Measurements from ENCODE around the gene SIGLECL1. TPM values are rescaled to one million over a fixed set of nuclear protein-coding genes. Genes with fewer than 3 reads are reported as not detected.

Gene SIGLECL1
- total RNA-seq, 1 experiment from 2014 or later, result not detected

GRCh38 chr19:51227966-51228365, 22.9 kb upstream of the SIGLECL1 start (continued):
- TF ChIP-seq, protein P1, sequence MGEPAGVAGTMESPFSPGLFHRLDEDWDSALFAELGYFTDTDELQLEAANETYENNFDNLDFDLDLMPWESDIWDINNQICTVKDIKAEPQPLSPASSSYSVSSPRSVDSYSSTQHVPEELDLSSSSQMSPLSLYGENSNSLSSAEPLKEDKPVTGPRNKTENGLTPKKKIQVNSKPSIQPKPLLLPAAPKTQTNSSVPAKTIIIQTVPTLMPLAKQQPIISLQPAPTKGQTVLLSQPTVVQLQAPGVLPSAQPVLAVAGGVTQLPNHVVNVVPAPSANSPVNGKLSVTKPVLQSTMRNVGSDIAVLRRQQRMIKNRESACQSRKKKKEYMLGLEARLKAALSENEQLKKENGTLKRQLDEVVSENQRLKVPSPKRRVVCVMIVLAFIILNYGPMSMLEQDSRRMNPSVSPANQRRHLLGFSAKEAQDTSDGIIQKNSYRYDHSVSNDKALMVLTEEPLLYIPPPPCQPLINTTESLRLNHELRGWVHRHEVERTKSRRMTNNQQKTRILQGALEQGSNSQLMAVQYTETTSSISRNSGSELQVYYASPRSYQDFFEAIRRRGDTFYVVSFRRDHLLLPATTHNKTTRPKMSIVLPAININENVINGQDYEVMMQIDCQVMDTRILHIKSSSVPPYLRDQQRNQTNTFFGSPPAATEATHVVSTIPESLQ (CRISPR knock-in tag; IDR thresholded peaks at IDR 0.05), result no peak
- TF ChIP-seq ETV6 (CRISPR knock-in tag; IDR thresholded peaks at IDR 0.05), result no peak
- no peak for TF ChIP-seq CDX4 (CRISPR knock-in tag; IDR thresholded peaks at IDR 0.05; ENCODE audit: borderline replicate concordance)
- TF ChIP-seq, protein P2, sequence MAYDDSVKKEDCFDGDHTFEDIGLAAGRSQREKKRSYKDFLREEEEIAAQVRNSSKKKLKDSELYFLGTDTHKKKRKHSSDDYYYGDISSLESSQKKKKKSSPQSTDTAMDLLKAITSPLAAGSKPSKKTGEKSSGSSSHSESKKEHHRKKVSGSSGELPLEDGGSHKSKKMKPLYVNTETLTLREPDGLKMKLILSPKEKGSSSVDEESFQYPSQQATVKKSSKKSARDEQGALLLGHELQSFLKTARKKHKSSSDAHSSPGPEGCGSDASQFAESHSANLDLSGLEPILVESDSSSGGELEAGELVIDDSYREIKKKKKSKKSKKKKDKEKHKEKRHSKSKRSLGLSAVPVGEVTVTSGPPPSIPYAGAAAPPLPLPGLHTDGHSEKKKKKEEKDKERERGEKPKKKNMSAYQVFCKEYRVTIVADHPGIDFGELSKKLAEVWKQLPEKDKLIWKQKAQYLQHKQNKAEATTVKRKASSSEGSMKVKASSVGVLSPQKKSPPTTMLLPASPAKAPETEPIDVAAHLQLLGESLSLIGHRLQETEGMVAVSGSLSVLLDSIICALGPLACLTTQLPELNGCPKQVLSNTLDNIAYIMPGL (CRISPR knock-in tag; IDR thresholded peaks at IDR 0.05), result no peak
- TF ChIP-seq NFYB (CRISPR knock-in tag; conservative IDR thresholded peaks at IDR 0.05; ENCODE audit: low read depth), result no peak
- TF ChIP-seq STAT6 (CRISPR knock-in tag; conservative IDR thresholded peaks at IDR 0.05; ENCODE audit: low read depth), result no peak

GRCh38 chr19:51240866-51241265, 10.0 kb upstream of the SIGLECL1 start:
- Mint-ChIP-seq H3K27me3 (ENCODE audit: low read depth) (peaks cover 16% of the 10 kb centered on the region), H3K9me3 (peaks cover 8% of the 10 kb centered on the region), H3K4me1 (no peaks in the 10 kb centered on the region), H3K4me3 (no peak overlapping the region), H3K36me3 (no peaks in the 10 kb centered on the region), H3K27ac (no peak overlapping the region)
- TF ChIP-seq ZNF423 (CRISPR knock-in tag; IDR thresholded peaks at IDR 0.05) (no peak), EMX1 (CRISPR knock-in tag; IDR thresholded peaks at IDR 0.05) (no peak)
- TF ChIP-seq, protein P3, sequence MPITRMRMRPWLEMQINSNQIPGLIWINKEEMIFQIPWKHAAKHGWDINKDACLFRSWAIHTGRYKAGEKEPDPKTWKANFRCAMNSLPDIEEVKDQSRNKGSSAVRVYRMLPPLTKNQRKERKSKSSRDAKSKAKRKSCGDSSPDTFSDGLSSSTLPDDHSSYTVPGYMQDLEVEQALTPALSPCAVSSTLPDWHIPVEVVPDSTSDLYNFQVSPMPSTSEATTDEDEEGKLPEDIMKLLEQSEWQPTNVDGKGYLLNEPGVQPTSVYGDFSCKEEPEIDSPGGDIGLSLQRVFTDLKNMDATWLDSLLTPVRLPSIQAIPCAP (CRISPR knock-in tag; IDR thresholded peaks at IDR 0.05), result no peak
- TF ChIP-seq, protein P4, sequence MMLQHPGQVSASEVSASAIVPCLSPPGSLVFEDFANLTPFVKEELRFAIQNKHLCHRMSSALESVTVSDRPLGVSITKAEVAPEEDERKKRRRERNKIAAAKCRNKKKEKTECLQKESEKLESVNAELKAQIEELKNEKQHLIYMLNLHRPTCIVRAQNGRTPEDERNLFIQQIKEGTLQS (CRISPR knock-in tag; conservative IDR thresholded peaks at IDR 0.05), result no peak
- ATAC-seq (no peak), DNase-seq (ENCODE audit: low spot score) (no peak)
- POLR2A ChIA-PET, result no interaction called here
- CTCF ChIA-PET, result no interaction called here

DNA sequence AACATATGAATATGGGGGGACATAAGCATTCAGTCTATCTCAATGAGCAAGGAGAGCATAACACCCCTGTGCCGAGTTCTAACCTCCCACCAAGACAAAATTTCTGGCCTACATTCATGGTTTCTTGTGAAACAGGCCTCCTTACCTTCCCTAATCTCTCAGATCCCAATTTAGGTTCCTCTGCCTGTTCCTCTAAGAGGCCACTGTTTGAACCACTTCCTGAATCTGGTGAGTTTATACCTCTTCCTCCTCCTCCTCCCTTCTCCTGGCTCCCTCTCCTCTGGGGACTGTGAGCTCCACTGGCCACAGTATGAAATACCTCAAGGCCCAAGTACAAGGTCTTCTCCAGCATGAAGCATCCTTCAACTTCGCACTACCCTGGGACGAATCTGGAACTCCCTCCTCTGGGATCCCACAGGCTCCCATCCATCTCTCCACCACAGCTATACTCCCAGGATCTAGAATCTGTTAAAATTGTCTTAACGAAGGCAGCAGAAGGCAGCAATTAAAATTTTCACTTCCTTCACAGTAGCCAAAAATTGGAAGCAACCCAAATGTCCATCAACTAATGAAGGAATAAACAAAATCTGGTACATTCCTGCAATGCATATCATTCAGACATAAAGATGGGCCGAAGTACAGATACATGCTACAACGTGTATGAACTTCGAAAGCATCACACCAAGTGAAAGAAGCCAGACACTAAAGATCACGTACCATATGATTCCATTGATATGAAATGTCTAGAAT, 7.8 kb upstream of the SIGLECL1 start:
- no peak overlapping the region for H3K27ac Mint-ChIP-seq
- H3K9me3 Mint-ChIP-seq, result peaks cover 12% of the 10 kb centered on the region
- POLR2A ChIA-PET, result no interaction called here
- ATAC-seq (no peak), DNase-seq (ENCODE audit: low spot score) (no peak)
- CTCF ChIA-PET, result interaction anchor here (4.6 kb wide), 1 partner anchor 16 kb away, joined by 13 read pairs; no protein-coding TSS in a partner anchor
- H3K4me3 Mint-ChIP-seq, result no peak overlapping the region
- H3K36me3 Mint-ChIP-seq, result no peaks in the 10 kb centered on the region
- peaks cover 16% of the 10 kb centered on the region for H3K27me3 Mint-ChIP-seq (ENCODE audit: low read depth)
- H3K4me1 Mint-ChIP-seq, result 0 out of 2 replicates have a peak, but pooled peaks cover 3% of the 10 kb centered on the region
- TF ChIP-seq PRDM15 (CRISPR knock-in tag; IDR thresholded peaks at IDR 0.05) (no peak), NFATC4 (CRISPR knock-in tag; IDR thresholded peaks at IDR 0.05) (no peak), GRHL2 (CRISPR knock-in tag; IDR thresholded peaks at IDR 0.05; ENCODE audit: insufficient replicate concordance, severe bottlenecking) (no peak), ZNF416 (CRISPR knock-in tag; IDR thresholded peaks at IDR 0.05) (no peak), FOXJ3 (CRISPR knock-in tag; IDR thresholded peaks at IDR 0.05; ENCODE audit: borderline replicate concordance) (no peak), GABPB1 (CRISPR knock-in tag; IDR thresholded peaks at IDR 0.05) (no peak), RORB (CRISPR knock-in tag; IDR thresholded peaks at IDR 0.05) (no peak)
- TF ChIP-seq, protein P5, sequence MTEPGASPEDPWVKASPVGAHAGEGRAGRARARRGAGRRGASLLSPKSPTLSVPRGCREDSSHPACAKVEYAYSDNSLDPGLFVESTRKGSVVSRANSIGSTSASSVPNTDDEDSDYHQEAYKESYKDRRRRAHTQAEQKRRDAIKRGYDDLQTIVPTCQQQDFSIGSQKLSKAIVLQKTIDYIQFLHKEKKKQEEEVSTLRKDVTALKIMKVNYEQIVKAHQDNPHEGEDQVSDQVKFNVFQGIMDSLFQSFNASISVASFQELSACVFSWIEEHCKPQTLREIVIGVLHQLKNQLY (CRISPR knock-in tag; IDR thresholded peaks at IDR 0.05), result no peak

Data from WTC11 (cell line).